Natural killer cell (primary cell): ENCODE results near the gene NCBP2. TPM values are rescaled to one million over a fixed set of nuclear protein-coding genes. Genes with fewer than 3 reads are reported as not detected.

Source experiments
- ATAC-seq, 3 donors: fragments of 150-1000 bp in 2 of 3; fragments of 200-7000 bp in 1 of 3; cut with Tn5 transposase; 1 replicate in 1 of 3; 2 replicates in 2 of 3; pipeline ENCODE4 v1.10.0; 2021; ENCODE audit warnings: mild to moderate bottlenecking in 2 of 3, moderate library complexity in 2 of 3
- DNase-seq, 2 donors: peaks; one replicate each; pipeline versions ENCODE4 v3.0.0 to v3.0.0-alpha.2; 2013 to 2021; ENCODE audit warnings: mixed read lengths in 1 of 2
- H3K27ac ChIP-seq: one replicate; pipeline ENCODE4 v1.5.1; 2013; ENCODE audit warnings: mild to moderate bottlenecking, low read length
- H3K27me3 ChIP-seq: one replicate; pipeline ENCODE4 v1.6.1; 2013; ENCODE audit warnings: low read length; ENCODE audit not compliant: control insufficient read depth, insufficient read depth
- H3K36me3 ChIP-seq: one replicate; pipeline ENCODE4 v1.6.1; 2013; ENCODE audit warnings: low read length; ENCODE audit not compliant: control insufficient read depth, insufficient read depth
- H3K4me1 ChIP-seq: one replicate; pipeline ENCODE4 v1.6.1; 2013; ENCODE audit warnings: low read length; ENCODE audit not compliant: control insufficient read depth, insufficient read depth
- H3K4me3 ChIP-seq: one replicate; pipeline ENCODE4 v1.5.1; 2013; ENCODE audit warnings: low read length
- H3K9me3 ChIP-seq: one replicate; pipeline ENCODE4 v1.6.1; 2013; ENCODE audit warnings: low read length; ENCODE audit not compliant: control insufficient read depth, insufficient read depth
- H3K27ac Mint-ChIP-seq, 2 donors: one replicate each; pipeline ENCODE4 v1.8.0; 2022; ENCODE audit warnings: mild to moderate bottlenecking in 2 of 2, mixed read lengths in 2 of 2, moderate library complexity in 1 of 2
- H3K27me3 Mint-ChIP-seq, 2 donors: one replicate each; pipeline ENCODE4 v1.8.0; 2022; ENCODE audit warnings: low read depth in 2 of 2, mixed read lengths in 2 of 2
- H3K36me3 Mint-ChIP-seq: one replicate; pipeline ENCODE4 v1.8.0; 2022; ENCODE audit warnings: mixed read lengths
- H3K4me1 Mint-ChIP-seq, 2 donors: one replicate each; pipeline ENCODE4 v1.8.0; 2022; ENCODE audit warnings: mixed read lengths in 2 of 2
- H3K4me3 Mint-ChIP-seq: one replicate; pipeline ENCODE4 v1.8.0; 2022; ENCODE audit warnings: mild to moderate bottlenecking, moderate library complexity, mixed read lengths
- H3K9me3 Mint-ChIP-seq, 2 donors: one replicate each; pipeline ENCODE4 v1.8.0; 2022; ENCODE audit warnings: mixed read lengths in 2 of 2
- WGBS: methylation state at CpG from one replicate; pipeline ENCODE4 v1.1.7; 2013; ENCODE audit warnings: missing lambda C conversion rate; ENCODE audit not compliant: insufficient coverage; 5-methylcytosine and 5-hydroxymethylcytosine counted together
- intact Hi-C: fragments of 100-400 bp; cut with micrococcal nuclease; formaldehyde crosslinking; loops from one replicate; pipeline ENCODE4 v1.14.2; 2022
- total RNA-seq, 4 donors: library from RNA; stranded (reverse); fragments of 120-200 nt in 1 of 4; gene quantifications; one replicate each; pipeline versions ENCODE4 v1.2.3 to v1.2.4, GENCODE V29; 2013 to 2022
- TF ChIP-seq, protein P1 (sequence below): fragments of 200-600 bp; IDR thresholded peaks from one replicate; pipeline ENCODE4 v1.8.0; 2022; ENCODE audit warnings: antibody characterized with exemption

NCBP2 gene
- total RNA-seq, 3 donors from 2014 or later (not counting 1 experiment from before 2014, with no cell fraction given): 32.3 to 44.1 (median 37.5) TPM

DNA sequence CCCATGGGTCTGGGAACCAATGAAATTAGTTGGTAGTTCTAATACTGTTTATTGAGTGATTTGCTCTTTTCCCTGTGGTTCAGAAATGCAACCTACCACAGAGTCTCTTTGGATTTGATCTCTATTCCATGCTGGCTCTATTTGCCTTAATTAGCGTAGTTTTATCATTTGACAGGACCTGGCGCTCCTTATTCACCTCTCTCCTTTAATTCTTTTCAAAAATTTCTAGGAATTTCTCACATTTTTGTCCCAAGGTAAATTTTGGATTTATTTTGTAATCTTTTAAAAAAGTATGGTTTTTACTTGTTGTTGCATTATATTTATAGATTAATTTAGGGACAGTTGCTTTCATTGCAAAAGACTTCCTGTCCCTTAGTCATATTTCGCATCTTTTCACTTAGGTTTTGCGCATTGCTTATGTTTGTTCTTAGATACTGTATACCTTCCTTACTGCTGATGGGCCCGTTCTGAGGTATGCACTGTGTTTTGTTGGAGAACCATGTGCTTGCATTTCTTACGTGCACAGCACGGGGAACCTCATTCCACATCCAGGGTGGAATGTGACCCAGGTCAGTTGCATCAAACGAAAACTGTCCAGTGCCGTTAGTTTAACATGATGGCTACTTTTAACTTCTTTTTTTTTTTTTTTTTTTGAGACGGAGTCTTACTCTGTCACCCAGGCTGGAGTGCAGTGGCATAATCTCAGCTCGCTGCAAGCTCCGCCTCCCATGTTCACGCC lies 47.6 kb downstream of the NCBP2 start:
- no peak for ATAC-seq
- Mint-ChIP-seq H3K4me1 (peaks cover 13 to 21% of the 10 kb centered on the region in 2 donors), H3K9me3 (no peaks in the 10 kb centered on the region), H3K27ac (peak overlapping the region in 1 of 2 donors; percentile 38), H3K36me3 (no peaks in the 10 kb centered on the region), H3K27me3 (no peaks in the 10 kb centered on the region), H3K4me3 (no peak overlapping the region)
- H3K27ac ChIP-seq: no peak overlapping the region
- H3K4me3 ChIP-seq: no peak overlapping the region
- no peaks in the 10 kb centered on the region for H3K4me1 ChIP-seq
- DNase-seq: no peak
- 97% methylated on average over 12 of the region's 13 CpGs for WGBS
- H3K36me3 ChIP-seq: peaks cover 1% of the 10 kb centered on the region
- H3K9me3 ChIP-seq: no peaks in the 10 kb centered on the region
- H3K27me3 ChIP-seq: no peaks in the 10 kb centered on the region
- intact Hi-C loops: no loop called here
- TF ChIP-seq, protein P1, sequence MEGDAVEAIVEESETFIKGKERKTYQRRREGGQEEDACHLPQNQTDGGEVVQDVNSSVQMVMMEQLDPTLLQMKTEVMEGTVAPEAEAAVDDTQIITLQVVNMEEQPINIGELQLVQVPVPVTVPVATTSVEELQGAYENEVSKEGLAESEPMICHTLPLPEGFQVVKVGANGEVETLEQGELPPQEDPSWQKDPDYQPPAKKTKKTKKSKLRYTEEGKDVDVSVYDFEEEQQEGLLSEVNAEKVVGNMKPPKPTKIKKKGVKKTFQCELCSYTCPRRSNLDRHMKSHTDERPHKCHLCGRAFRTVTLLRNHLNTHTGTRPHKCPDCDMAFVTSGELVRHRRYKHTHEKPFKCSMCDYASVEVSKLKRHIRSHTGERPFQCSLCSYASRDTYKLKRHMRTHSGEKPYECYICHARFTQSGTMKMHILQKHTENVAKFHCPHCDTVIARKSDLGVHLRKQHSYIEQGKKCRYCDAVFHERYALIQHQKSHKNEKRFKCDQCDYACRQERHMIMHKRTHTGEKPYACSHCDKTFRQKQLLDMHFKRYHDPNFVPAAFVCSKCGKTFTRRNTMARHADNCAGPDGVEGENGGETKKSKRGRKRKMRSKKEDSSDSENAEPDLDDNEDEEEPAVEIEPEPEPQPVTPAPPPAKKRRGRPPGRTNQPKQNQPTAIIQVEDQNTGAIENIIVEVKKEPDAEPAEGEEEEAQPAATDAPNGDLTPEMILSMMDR: no peak

DNA sequence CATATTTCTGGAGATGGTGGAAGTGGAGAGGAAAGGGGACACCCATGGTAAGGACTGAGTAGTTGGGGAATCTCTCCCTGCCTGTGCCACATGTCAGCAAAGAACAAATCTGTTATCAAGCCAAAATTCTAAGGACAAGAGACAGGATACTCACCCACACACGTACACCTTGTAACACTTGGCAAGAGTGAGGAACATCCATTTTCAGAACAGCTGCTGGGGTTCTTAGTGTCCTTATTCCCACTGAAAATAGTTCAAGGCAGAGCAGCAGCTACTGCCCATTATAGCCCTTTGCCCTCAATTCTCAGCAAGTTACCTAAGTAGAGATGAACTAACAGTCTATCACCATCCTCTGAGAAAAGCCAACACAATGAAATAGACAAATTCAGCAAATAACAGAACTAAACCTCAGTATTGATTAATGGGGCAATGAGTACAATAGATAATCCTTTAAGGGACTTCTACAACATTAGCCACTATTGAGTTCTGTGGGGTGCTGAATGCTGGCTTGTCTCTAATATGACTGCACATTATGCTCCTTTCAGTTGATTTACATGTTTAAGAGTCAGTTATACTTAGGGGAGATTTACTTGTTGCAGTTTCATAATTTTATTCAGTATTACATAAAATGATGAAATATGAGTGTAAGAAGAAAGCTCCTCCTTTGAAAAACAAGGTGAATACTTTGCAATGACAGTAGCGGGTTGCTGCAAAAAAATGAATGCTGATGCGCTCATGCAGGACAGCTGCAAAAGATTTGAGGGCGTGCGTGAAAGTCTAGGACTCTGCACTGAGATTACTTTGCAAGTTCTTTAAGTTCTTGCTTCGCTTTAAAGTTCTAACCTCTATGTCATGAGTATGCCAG lies 52.3 kb downstream of the NCBP2 start:
- Mint-ChIP-seq H3K36me3 (no peaks in the 10 kb centered on the region), H3K4me3 (no peak overlapping the region), H3K27me3 (no peaks in the 10 kb centered on the region), H3K4me1 (peaks cover 12 to 20% of the 10 kb centered on the region in 2 donors), H3K9me3 (no peaks in the 10 kb centered on the region), H3K27ac (peak overlapping the region; percentile 16 to 37)
- Histone ChIP-seq H3K4me3 (no peak overlapping the region), H3K9me3 (no peaks in the 10 kb centered on the region), H3K27me3 (no peaks in the 10 kb centered on the region), H3K36me3 (peaks cover 18% of the 10 kb centered on the region), H3K4me1 (no peaks in the 10 kb centered on the region), H3K27ac (no peak overlapping the region)
- DNase-seq (no peak), ATAC-seq (no peak)
- intact Hi-C loops: no loop called here
- TF ChIP-seq, protein P1: no peak
- WGBS: 96% methylated on average over 6 of the region's 6 CpGs

DNA sequence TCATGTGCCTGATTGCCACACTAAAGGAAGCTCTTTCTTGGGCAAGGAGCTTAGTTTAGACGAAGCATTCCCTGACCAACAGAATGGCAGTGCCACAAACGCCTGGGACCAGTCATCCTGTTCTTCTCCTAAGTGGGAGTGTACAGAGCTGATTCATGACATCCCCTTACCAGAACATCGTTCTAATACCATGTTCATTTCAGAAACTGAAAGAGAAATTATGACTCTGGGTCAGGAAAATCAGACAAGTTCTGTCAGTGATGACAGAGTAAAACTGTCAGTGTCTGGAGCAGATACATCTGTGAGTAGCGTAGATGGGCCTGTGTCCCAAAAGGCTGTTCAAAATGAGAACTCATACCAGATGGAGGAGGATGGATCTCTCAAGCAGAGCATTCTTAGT lies 56.2 kb downstream of the NCBP2 start:
- intact Hi-C loops: no loop called here
- H3K27ac Mint-ChIP-seq: no peak overlapping the region

More for the DNA sequence above, 56.2 kb downstream of the NCBP2 start:
- H3K36me3 ChIP-seq: peaks cover 20% of the 10 kb centered on the region
- H3K9me3 ChIP-seq: no peaks in the 10 kb centered on the region
- TF ChIP-seq, protein P1: no peak
- no peak for DNase-seq
- Mint-ChIP-seq H3K4me3 (no peak overlapping the region), H3K27me3 (no peaks in the 10 kb centered on the region), H3K36me3 (no peaks in the 10 kb centered on the region), H3K9me3 (no peaks in the 10 kb centered on the region), H3K4me1 (peaks cover 22 to 34% of the 10 kb centered on the region in 2 donors)
- H3K27ac ChIP-seq: no peak overlapping the region
- H3K4me1 ChIP-seq: no peaks in the 10 kb centered on the region
- ATAC-seq: no peak
- H3K27me3 ChIP-seq: no peaks in the 10 kb centered on the region
- 73% methylated on average over 3 of the region's 4 CpGs for WGBS
- no peak overlapping the region for H3K4me3 ChIP-seq

Other genes starting within 250 kb of the NCBP2 start
- 1 to 10 TPM in 2 of 3 donors, under 1 TPM in 1; 0.92 to 1.8 (median 1.1) TPM for gene CEP19, start 230.3 kb downstream of the NCBP2 start, total RNA-seq
- gene PIGX, start 230.2 kb downstream of the NCBP2 start, total RNA-seq: 10 to 100 TPM; 23.9 to 31.8 (median 24.2) TPM
- gene PAK2, start 202.7 kb downstream of the NCBP2 start, total RNA-seq: 10 to 100 TPM; 64.5 to 68.6 (median 66.4) TPM
- 10 to 100 TPM; 77.0 to 98.7 (median 78.0) TPM for gene SENP5, start 74.6 kb downstream of the NCBP2 start, total RNA-seq
- 1 to 10 TPM; 2.2 to 2.3 (median 2.2) TPM for gene PIGZ, start 26.3 kb upstream of the NCBP2 start, total RNA-seq
- 1 to 10 TPM; 2.4 to 4.3 (median 4.0) TPM for gene MELTF, start 87.3 kb upstream of the NCBP2 start, total RNA-seq